ENCODE results near the gene ZNF487. TPM values are rescaled to one million over a fixed set of nuclear protein-coding genes. Genes with fewer than 3 reads are reported as not detected.

Gene ZNF487
- total and polyA plus RNA-seq, 2 of the 13 experiments (the other 11 are each of a cell fraction or from before 2014, with no cell fraction given): 7.4 to 8.8 TPM

GRCh38 chr10:43407576-43408330, 29.2 kb upstream of the ZNF487 start (continued):
- TF ChIP-seq SNAPC4 (CRISPR knock-in tag; IDR thresholded peaks at IDR 0.05) (no peak), ZNF431 (CRISPR knock-in tag; IDR thresholded peaks at IDR 0.05; ENCODE audit: borderline replicate concordance, low read depth) (no peak), SALL1 (CRISPR knock-in tag; IDR thresholded peaks at IDR 0.05) (peak; percentile 57; the same call in 1 of the 2 replicates), ELF3 (CRISPR knock-in tag; IDR thresholded peaks at IDR 0.05) (peak; percentile 88), HOXA5 (CRISPR knock-in tag; IDR thresholded peaks at IDR 0.05) (peak; percentile 40; the same call in 1 of the 2 replicates), SNAPC2 (CRISPR knock-in tag; IDR thresholded peaks at IDR 0.05) (no peak), ZNF800 (CRISPR knock-in tag; IDR thresholded peaks at IDR 0.05) (no peak; the same call in 1 of the 2 replicates), ZSCAN30 (CRISPR knock-in tag; IDR thresholded peaks at IDR 0.05) (no peak), ZNF724P (CRISPR knock-in tag; IDR thresholded peaks at IDR 0.05; ENCODE audit: borderline replicate concordance) (no peak), ZBTB10 (CRISPR knock-in tag; IDR thresholded peaks at IDR 0.05; ENCODE audit: borderline replicate concordance) (no peak), ZNF530 (CRISPR knock-in tag; IDR thresholded peaks at IDR 0.05; ENCODE audit: low read depth) (no peak), HNF1B (CRISPR knock-in tag; IDR thresholded peaks at IDR 0.05) (no peak), KDM5B (CRISPR knock-in tag; IDR thresholded peaks at IDR 0.05; ENCODE audit: borderline replicate concordance) (no peak), ZBTB2 (CRISPR knock-in tag; IDR thresholded peaks at IDR 0.05; ENCODE audit: low read depth) (no peak), ERF (CRISPR knock-in tag; IDR thresholded peaks at IDR 0.05) (no peak; the same call in 1 of the 2 replicates), EED (CRISPR knock-in tag; IDR thresholded peaks at IDR 0.05) (no peak)

All from HepG2 (cell line).